Loucy (cell line): Measurements from ENCODE around the gene NHLRC2.

Source experiments
- CTCF ChIP-seq: fragments of 200-600 bp; sonication (generic); conservative IDR thresholded peaks from 2 replicates; pipeline ENCODE4 v1.5.1; 2014; ENCODE audit warnings: mild to moderate bottlenecking, antibody characterized with exemption, low read length
- EZH2phosphoT487 ChIP-seq: fragments of 200-600 bp; IDR thresholded peaks from 2 replicates; pipeline ENCODE4 v1.6.1; 2018; ENCODE audit warnings: antibody characterized with exemption, mild to moderate bottlenecking, moderate library complexity, borderline replicate concordance

- TF ChIP-seq CTCF (no peak), EZH2phosphoT487 (no peak)
Observed at GRCh38 chr10:113856563-113856962, 2.1 kb downstream of the NHLRC2 start.
